Colon (tissue), 2 donors: ENCODE data around the gene ITGA2B.
"Not testable (repeated sequence)": the region's sequence is repeated elsewhere in the genome, so short reads cannot be mapped to it uniquely, and the experiment has no call there.

ENCODE experiments used
- FAIRE-seq: peaks from 2 replicates; lab custom pipeline; 2012; peaks lifted over from hg19 to GRCh38; lab: Jason Lieb, UNC
- donor health status: control.
- donor health status: control.

The ITGA2B gene

DNA sequence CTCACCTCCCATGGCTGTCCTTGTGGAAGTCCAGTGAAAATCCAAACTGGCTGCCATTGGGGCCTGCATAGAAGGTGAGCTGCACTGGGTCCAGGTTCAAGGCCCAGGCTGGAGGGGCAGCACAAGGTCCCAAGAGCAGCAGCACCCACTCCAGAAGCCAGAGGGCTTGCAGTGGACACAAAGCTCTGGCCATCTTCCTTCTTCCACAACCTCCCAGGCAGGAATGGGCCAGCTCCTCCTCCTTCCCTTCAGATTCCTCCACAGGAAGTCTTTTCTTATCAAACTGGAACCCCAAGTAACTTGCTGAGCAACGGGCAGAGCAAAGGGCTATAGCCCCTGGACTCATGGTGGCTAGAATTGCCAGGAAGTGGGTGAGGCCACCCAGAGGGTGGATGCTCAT is at the start of gene ITGA2B:
TSS of gene ITGA2B (minus strand) at position 369 of the 400 bp plus-strand sequence. CDS start at position 193, 176 bp downstream.
- no peak for FAIRE-seq

DNA sequence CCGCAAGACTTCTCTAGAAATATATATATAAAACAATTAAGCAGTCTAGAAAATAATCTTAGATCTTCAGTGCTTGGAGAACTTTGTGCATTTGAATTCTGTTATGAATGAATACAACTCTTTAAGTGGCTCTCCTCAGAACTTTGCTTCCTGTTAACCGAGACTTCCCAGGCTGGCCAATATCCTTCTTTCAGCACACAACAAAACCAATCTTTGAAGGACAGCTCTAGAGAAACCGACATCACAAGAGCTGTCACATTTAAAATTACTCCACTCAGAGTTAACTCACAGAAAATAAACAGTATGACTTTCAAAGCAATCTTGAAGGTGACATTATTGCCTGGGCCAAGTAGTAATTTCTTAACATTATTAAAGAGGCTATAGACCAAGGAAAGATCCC is 49.7 kb upstream of the ITGA2B start:
- FAIRE-seq = no peak

DNA sequence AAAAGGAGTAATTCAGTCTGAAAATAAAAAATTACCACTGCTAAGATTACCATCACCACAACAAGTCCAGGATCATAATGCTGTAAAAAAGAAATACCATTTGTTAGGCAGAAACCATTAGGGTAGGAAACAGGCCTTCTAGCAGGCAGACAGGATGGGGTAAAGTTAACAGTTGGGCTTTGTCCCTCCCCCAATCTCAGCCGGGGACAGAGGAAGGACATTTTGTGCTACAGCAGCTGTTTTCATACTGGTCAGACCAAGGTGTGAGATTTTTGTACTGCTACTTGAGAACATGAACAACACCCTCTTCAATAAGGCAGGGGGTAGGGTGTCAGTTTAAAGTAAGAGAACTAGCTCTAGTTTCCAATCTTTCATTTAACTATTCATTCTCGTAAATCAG is 49.2 kb upstream of the ITGA2B start:
- no peak for FAIRE-seq

DNA sequence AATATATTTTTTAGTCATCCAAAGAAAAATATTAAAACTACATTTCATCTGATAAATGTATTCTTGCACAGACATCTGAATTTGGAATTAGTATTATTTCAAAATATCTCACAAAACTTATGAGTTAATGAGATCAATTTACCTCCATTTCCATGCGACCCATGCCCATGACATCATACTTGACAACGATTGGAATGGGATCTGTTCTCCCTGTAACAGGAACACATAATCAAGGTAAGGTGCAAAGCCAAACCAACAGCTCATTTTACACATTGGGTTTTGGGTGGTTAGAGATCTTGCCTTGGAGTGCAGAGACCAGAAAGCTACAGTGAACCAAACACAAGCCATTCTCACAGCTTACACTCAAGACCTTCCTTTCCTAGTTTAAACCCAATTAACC is 46.9 kb upstream of the ITGA2B start:
- no peak for FAIRE-seq

DNA sequence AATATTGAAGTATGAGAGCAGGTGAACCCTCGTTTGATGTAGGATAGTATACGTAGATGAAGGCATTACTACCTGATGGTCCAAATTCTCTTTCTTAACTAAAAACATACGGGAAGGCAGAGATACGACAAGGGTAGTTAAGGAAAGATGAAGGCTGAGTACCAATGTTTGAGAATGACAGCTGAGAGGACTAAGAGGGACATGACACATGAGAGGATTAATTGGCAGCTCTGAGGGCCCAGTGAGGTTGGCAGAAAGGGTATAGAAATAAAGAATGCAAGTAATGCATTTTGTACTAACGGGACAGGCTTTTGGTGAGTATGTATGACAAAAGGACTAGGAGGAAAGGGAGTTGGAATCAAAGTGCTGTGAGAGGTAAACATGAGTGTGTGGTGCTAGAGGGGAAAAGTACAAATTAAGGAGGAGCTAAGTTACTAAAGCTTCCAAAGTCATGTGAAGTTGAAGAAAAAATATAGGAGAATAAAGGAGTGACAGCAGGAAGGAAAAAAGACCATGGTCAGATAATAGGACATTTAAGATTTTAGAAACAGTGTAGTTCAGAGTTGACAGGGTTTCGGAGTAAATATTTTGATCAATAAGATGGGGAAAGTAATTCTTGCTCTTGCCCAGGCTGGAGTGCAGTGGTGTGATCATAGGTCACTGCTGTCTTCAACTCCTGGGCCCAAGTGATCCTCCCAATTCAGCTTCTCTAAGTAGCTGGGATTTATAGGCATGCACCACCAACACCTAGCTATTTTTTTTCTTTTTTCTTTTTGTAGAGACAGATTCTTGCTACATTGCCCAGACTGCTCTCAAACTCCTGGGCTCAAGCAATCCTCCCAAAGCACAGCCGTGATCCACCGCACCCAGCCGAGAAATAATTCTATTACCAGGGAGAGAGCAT is 43.1 kb upstream of the ITGA2B start:
- FAIRE-seq = no peak

DNA sequence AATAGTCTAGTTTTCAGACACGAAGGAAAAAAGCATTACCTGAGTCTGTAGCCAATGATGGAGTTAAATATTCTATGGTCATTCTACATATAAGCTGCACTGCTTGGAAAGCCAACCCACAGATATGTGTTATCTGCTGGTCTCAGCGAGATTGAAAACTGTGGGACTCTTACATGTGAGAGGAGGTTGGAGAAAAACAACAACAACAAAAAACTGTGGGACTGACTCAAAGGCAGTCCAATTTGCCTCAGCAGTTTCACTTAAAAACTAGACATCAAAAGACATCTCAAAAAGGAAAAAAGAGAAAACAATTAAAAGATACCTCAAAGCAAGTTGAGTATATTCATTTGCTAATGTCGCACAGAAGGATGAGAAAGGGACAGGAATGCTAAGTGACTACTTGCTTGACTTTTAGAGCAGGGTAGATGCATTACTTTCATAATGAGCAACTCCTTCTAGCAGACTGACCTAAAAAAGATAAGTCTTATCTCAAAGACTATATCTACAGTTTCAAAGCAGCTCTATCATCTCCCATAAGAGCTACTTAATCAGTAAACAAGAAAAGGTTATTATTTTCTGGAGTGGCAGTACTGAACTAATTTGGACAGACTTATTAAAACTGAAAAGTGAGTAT is 35.5 kb upstream of the ITGA2B start:
- no peak for FAIRE-seq

DNA sequence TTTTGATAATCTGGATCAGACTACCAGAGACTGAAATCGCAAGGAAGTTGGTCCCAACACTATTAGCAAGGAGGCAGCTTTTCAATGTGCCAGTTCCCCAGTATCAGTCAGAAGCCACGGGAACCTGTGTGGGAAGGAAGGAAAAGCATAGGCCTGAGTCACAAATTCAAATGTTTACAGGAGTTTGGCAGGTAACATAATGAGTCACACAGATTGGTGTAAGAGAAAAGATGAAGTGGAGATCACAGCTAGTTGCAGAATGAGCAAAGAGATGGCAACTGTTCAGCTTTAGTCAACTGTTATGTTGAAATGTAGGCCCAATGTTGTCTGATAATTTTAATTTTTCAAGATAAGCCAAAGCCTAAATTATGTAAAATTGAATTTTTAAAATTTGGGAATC is 28.1 kb upstream of the ITGA2B start:
- FAIRE-seq = no peak

DNA sequence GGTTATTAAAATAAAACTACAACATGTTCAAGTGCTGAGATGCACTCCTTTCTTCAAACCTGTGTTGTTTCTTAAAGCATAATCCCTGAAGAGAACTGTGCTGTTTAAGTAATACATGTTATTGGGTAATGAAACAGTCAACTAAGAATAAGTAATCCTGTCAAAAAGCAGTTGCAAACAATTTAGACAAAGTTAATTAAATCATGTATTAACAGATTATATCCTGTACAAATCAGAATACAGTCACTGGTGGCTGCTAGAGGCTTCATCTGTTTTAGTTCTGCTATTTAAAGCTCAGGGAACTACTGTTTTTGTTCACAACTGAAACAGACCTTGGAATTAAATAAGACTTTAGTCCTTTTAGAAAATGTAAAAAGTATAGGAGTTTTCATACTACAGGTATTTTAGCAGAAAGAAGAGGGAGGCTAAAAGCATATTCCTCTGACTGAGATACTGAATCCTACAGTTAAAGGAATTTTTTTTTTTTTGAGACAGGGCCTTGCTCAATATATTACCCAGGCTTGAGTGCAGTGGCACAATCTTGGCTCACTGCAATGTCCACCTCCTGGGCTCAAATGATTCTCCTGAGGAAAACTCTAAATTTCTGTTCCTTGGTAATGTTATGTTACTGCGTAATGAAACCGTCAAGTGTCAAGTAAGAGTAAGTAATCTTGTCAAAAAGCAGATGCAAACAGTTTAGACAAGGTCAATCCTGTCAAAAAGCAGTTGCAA is 27.3 kb upstream of the ITGA2B start:
- FAIRE-seq = no peak

DNA sequence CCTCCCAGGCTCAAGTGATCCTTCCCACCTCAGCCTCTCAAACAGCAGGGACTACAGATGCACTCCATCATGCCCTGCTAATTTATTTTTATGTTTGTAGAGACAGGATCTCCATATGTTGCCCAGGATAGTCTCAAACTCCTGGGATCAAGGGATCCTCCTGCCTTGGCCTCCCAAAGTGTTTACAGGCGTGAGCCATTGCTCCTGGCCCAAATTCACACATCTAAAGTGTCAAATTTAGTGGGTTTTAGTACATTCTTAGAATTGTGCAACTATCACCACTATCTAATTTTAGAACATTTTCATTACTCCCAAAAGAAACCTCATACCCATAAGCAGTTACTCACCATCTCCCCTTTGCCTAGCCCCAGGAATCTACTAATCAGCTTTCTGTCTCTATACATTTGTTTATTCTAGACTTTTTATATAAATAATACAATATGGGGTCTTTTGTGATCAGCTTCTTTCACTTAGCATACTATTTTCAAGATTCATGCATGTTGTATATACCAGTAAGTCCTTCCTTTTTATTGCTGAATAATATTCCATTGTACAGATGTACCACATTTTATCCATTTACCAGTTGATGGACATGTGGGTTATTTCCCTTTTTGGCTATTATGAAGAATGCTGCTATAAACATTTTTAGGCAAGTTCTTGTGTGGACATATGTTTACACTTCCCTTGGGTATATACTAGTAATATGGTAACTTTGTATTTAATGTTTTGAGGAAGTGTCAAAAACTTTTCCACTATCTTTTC is 25.1 kb upstream of the ITGA2B start:
- FAIRE-seq = no peak

DNA sequence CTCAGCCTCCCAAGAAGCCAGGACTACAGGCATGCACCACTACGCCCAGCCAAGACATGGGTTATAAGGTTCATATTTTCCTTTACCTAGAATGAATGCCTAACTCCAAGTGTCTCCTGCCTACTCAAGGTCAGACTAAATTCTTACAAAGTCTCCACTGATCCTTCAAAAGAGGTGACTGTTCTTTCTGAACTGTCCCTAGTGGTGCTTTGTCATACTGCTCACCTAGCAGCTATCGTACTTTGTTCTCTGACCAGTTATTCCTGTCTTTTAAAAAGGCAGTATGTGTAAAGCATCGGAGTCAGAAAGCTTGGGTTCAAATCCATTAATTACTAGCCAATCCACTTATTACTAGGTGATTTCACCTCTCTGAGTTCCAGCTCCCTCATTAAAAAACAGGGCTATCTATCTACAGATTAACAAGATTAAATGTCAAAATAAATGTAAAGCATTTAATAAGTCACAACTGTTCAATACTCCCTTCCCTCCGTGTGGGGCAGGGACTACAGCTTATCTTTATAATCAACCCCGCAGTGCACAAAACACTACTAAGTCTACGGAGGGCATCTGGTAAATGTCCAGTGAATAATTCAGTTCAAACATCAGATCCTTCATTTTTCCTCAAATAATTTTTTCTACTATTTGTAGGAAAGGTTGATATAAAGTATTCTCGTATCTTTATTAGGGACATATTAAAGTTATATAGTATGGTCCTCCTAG is 20.0 kb upstream of the ITGA2B start:
- FAIRE-seq = no peak

DNA sequence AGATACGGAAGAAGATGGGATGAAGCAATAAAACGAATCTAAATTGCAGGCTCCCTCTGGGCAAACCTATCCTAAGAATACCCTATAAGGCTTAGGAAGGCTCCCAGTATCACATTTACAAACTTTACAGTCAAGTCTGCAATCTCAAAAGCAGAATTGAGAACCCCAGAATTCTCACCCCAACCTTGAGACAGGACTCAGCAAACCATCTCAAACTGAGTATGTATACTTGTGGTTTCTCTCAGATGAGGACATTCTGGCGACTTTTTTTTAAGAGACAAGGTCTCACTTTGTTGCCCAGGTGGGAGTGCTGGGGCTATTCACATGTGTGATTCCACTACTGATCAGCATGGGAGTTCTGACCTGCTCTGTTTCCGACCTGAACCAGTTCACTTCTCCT is 19.3 kb upstream of the ITGA2B start:
- FAIRE-seq = no peak

DNA sequence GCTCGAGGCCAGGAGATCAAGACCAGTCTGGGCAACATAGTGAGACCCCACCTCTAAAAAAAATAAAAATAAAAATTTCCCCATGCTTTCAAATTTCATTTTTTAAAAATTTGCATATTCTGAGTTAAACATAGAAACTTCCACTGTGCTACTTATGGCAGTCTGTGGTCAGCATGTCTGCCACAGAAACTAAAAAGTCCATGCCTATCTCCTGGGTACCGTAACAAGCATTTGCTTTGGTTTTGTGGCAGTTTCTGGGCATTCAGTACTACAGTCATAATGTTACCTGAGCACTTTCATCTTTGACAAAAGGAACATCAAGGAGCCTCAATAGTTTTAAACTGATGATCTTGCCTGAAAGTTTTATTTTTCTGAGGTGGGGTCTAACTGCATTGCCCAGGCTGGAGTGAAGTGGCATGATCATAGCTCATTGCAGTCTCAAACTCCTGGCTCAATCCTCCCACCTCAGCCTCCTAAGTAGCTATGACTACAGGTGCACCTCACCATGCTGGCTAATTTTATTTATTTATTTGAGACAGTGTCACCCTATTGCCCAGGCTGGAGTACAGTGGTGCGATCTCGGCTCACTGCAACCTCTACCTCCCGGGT is 13.2 kb upstream of the ITGA2B start:
- no peak for FAIRE-seq

DNA sequence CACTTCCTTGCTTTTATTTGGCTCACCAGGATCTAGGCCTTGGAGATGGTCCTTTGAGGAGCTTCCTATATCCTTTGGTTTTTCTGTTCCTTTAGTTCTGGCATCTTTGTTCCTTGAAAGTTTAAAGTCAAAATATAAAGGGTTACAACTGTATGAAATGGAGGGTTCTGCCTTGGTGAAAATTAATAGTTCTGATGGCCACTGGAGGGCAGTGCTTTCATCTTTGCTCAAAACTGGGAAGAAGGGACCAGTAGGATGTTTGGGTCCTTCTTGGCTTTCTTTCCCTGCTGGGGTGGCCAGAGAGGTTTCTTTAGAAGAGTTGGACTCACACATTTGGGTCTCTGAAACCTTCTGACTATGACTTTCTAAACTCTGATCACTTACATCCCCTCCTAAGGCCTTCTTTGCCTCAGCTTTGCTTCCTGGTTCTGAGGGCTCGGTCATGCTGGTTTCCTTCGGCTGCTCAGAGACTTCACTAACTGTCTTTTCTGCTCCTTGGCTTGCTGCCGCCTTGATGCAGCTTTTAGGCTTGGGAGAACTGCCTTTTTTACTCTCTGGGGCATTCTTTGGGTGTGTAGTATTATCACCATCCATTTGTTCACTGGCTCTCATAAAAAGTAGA is 10.9 kb upstream of the ITGA2B start:
- no peak for FAIRE-seq

DNA sequence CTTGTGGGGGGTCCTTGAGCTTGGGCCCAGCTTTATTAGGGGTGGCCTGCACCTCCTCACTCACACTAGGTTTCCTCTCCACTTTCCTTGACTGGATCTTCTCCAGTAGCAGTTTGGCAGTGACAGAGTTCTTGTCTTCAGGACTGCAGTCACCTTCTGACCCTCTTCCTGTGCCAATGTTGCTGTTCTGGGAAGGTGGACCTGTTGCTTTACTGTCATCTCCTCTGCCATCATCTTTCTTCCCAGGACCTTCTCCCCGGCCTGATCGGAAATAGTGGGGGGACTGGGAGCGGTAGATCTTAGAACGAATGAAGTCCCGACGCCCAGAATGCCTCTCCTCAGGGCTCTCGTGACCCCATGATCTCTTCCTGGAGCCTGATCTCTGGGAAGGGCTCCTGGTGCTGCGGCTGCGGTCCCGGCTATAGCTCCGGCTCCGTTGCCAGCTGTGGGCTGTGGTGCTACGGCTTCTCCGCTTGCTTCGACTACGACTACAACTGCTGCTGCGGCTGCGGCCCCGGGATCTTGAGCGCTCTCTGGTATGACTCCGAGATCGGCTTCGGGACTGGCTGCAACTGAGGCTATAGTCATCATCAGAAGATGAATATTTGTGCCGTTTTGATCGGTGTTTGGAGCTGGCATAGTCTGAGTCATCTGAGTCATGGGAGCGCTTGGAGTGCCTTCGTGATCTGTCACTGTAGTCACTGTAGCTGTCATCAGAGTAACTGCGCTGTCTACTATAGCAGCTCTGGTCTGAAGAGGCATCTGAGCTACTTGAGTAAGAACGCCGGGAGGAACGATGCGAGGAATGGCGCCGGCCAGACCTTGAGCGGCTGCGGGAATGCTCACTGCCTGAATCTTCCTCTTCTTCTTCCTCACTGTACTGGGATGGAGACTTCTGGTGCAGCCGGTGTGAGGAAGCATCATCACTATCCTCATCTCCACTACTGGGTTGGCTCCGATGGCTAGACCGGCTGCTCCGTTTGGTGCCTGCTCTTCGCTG is 9.5 kb upstream of the ITGA2B start:
- FAIRE-seq = no peak

DNA sequence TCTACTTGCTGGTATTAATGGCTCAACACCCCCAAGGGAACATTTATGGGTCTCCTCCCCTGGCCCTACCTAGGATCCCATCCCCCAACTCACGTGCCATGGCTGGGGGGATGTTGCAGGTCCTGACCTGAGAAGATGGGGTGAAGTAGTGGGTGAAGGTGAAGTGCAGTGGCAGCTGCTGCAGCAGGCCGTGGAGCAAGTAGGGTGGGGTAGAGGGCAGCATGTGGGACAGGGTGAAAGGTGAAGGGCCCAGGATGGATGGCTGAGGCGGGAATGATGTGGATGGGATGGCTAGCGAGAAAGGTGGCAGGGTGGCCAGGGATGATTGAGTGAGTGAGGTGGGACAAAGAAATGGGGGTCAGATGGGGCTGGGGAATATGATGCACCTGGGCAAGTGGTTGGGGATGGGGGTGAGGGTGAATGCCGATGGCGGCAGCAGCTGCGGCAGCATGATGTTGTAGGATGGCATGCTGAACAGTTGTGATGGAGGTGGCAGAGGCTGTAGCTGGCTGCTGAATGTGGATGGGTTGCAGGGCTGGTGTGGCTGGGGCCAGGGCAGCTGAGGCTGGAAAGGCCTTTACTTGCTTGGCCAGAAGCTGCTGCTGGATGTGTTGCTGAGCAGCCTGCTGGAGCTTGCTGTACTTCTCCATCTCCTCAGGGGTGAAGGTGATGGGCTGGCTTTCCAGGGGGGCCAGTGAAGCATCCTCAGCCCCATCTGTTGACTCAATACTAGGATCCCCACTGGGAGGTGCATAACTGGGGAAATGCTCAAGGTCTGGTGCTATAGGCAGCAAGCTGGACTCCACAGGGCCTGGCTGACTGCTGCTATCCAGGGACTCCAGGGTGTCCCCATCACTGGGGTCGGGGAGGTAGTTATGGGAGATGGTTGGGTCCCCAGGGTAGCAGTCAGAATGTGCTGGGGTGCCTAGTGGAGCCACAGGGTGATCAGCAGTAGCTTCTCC is 8.3 kb upstream of the ITGA2B start:
- no peak for FAIRE-seq

DNA sequence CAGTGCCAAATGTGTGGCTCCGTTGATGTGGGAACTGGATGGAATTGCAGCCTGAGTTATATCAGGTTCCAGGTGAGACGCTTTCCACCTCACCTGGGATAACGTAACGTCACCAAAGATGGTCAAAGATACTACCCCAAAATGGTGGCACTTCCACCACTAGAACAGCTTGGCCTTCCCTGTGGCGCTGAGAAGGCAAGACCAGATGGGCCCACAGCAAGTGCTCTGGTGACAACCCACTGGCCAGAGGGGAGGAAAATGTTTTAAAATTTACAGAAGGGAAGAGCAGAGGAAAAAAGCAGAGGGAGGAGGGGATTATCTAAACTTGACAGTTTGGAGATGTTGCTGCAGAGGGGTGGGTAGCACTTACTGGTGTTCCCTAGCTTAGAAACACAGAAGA is 7.5 kb upstream of the ITGA2B start:
- no peak for FAIRE-seq

DNA sequence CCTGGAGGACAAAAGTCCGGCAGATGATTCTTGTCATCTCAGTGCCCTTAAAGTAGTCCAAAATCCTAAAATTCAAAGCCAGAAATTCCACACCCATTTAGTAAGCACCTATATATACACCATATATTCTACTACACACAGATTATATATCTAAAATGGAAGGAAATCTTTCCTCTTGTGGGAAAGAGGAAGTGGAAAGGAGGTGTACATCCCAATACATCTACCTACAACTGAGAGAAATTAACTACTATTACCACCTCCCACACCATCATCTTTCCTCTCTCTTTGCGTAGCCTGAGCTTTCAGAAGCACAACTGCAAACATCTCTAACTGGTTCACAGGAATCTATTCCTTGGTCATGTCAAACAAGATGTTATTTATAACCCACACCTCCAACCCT is 5.4 kb upstream of the ITGA2B start:
- no peak for FAIRE-seq

DNA sequence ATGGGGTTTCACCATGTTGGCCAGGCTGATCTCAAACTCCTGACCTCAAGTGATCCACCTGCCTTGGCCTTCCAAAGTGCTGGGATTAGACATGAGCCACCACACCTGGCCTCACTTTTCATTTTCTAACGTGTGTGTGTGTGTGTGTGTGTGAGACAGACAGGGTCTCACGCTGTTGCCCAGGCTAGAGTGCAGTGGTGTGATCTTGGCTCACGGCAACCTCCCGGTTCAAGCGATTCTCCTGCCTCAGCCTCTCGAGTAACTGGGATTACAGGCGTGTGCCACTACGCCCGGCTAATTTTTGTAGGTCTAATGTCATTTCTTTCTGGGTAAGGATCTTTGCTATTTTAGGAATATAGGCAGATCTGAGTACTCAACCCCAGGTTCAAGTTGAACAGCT is 4.7 kb upstream of the ITGA2B start:
- FAIRE-seq = not testable (repeated sequence)
